ENCODE data around the gene PIBF1.
"Not testable (repeated sequence)": the region's sequence is repeated elsewhere in the genome, so short reads cannot be mapped to it uniquely, and the experiment has no call there.

The PIBF1 gene

DNA sequence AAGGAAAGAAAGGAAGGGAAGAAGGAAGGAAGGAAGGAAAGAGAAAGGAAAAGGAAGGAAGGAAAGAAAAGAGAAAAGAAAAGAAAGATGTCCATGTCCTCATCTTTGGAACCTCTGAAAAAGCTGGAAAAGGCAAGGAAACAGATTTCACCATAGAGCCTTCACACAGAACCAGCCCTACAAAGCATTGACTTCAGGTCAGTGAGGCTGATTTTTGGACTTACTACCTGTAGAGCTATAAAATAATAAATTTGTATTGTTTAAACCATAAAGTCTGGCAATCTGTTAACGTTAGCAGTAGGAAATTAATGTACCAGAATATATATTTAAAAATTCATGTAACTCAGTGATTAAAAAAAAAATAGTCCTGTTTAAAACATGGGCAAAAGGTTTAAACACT, 130.0 kb downstream of the PIBF1 start:
- DNase-seq (ENCODE audit: low read depth), result no peak

DNA sequence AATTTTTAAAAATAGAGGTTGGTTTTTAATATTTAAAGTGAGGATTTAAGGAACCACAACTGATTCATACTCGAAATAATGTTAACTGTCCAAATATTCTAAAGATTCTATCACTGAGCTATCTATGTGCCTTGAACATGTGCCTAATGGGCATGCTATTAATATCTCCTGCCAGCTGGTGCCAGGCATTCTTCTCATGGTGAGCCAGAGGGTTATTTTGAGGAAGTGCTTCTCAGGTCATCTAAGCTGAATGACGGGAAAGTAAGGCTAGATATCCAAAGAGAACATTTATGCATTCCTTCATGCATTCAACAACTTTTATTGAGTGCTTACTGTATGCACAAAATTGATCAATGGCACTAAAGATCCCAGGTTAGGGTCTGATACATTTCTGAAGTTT, 138.2 kb downstream of the PIBF1 start:
- DNase-seq (ENCODE audit: low read depth), result no peak

DNA sequence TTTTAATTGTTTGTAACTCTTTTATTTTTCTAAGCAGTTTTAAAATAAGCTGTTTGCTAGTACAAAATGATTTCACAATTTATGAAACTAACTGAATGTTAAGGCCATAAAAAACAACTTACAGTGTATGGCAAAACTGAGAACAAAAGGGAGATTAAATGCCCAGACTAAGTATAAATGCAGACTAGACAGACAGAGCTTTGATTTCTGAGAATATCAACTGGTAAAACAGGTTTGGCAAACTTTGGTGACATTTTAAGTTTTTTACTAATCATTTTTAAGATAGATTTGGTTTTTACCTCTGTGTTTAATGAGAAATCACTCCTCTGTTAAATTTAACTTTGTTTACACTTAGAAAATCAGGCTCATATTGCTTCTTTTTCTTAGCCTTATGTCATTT, 149.4 kb downstream of the PIBF1 start:
- no peak for DNase-seq (ENCODE audit: low read depth)

DNA sequence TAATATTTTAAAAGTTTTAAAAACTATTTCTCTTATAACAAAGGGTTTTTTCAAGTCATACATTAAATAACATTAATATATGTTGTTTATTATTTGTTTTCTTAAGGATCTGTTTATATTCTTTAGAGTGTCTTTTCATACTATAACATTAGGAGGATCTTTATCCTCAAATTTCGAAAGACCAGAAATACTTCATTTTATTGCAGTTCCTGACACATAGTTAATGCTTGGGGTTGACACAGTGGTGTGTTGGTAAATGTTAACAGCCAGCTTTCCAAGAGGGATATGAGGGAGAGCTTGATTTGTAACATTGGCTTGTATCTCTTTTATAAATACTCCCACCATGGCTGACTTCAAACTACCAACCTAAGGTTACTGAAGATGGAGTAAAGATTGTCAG, 150.3 kb downstream of the PIBF1 start:
- no peak for DNase-seq (ENCODE audit: low read depth)

DNA sequence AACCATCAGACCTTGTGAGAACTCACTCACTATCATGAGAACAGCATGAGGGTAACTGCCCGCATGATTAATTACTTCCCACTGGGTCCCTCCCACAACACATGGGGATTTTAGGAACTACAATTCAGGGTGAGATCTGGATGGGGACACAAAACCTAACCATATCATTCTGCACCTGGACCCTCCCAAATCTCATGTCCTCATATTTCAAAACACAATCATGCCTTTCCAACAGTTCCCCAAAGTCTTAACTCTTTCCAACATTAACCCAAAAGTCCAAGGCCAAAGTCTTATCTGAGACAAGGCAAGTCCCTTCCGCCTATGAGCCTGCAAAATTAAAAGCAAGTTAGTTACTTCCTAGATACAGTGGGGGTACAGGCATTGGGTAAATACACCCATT, 164.3 kb downstream of the PIBF1 start:
- DNase-seq (ENCODE audit: low read depth), result not testable (repeated sequence)

DNA sequence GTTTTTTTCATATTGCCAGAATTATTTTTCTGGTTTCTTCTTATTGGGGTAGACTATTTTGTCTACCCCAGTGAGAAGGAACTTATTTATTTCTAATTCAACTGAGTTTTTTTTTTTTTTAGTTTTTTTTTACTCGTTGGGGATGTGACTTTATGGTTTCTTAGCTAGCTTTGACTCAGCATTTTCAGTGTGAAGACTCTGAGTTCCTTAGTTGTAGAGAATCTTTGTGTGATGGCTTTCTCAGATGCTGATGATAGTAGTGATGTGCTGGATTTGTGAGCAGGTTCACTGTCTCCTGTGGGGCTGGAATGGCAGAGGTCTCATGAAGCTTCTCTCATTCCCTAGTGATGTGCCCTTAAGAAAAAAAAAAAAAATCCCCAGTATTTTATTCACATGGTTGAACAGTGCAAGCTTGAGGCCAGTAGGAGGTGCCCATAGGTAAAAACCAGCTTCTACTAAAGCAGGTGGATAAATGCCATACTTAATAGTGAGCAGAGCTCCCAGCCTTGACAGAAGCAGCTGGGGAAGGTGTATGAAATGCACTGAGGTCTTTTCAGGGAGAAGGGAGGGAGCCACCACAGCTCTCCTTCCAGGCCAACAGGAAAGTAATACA, 170.7 kb downstream of the PIBF1 start:
- no peak for DNase-seq (ENCODE audit: low read depth)

DNA sequence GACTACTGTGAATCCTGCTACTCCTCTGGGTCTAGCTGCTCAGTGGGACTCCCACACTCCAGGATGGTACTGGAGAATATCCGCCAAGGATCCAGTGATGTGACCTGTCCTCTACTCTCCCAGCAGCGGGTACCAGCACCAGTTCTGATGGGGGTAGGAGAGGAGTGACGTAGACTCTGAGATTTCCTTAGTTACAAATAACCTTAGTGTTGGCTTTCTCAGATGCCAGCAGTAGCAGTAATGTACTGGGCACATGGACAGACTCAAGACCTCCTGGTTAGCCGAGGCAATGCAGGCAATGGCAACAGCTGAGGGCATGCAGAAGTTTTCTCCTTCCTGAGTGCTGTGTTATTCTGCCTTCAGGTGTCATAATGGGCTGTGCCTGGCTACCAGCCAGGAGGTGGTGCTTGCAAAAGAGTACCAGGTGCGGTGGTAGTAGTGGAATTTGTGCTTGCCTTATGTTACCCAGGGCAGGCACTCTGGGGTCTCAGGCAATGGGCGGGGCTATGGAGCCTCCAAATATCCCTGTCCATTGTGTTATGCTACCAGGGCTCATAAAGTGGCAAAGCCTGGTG, 171.5 kb downstream of the PIBF1 start:
- DNase-seq (ENCODE audit: low read depth), result no peak

DNA sequence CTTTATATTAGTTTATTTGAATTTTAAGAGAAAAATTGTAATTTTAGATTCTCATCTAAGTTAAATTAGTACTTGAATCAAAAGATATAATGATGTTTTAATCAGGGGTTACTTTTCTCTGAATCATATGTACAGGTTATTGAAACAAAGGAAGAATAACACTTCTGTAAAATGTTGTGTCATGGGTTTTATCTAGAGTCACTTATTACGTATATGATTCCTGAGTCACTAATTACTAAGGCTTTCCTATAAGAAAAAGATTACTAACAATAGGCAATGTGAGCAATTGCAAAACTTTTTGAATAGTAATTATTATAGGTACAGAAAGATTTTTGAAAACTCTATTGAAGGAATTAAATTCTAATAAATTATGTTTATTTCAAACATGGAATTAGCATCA, 177.7 kb downstream of the PIBF1 start:
- no peak for DNase-seq (ENCODE audit: low read depth)

DNA sequence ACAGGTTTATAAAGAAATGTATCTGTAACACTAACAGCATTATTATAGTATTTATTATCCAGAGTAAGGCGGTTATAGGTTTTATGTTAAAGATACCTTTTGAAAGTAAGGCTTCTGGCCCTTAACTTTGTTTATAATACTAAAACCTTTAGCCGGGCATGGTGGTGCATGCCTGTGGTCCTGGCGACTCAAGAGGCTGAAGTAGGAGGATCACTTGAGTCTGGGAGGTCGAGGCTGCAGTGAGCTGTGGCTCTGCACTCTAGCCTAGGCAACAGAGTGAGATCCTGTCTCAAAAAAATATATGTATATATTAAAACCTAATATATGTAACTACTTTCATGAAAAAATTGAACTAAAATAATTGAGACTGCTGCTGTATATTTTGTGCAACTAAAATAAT, 178.2 kb downstream of the PIBF1 start:
- no peak for DNase-seq (ENCODE audit: low read depth)

DNA sequence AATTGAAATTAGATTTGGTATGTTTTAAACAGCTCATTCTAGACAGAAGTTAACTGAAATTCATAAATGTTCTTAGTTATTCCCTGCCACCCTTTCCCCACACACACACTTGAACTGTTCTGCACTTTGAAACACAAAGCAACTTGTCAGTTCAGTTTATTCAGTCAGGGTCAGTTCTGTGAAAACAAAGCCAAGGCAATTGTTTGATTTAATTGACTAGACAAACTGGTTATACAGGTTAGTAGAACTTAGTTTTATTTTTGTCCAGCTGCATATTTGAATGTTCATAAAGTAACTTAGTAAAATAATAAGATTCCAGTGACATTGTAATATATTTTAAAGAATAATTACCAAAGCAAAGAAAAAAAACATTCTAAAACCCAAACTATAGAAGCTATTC, 178.6 kb downstream of the PIBF1 start:
- no peak for DNase-seq (ENCODE audit: low read depth)

DNA sequence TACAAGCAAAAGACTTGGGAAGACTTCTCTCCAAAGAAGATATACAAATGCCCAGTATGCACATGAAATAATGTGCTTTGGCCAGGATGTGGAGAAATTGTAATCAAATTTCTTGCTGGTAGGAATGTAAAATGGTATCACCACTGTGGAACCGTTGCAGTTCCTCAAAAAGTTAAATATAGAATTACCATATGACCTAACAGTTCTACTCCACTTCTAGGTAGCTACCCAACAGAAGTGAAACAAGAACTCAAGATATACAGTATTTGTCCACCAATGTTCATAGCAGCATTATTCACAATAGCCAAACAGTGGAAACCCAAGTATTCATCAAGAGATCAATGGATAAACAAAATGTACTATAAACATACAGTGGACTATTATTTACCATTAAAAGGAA, 181.8 kb downstream of the PIBF1 start:
- no peak for DNase-seq (ENCODE audit: low read depth)

DNA sequence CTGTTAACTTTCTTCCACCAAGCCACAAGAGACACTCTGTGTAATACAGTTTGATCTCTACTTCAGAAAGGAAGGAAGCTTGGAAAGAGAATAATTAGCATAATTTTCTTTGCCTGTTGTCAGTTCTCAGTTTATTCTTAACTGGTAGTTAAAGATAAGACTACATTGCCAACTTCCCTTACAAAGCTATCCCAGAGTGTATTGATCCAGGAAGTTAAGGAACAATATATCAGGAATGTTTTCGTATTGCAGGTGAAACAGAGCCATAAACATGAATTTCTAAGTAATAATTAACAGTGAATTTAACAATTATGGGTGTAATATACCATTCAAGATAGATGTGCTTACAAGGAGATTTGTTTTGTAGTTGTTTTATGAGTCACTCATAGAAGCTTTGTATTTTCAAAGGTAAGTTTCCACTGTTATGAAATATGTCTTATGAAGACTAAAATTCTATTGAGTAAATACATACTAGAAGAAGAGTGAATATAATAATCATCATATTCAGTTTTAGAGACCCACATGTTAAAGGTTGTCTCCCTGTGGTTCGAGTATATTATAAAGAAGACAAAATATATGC, 188.5 kb downstream of the PIBF1 start:
- no peak for DNase-seq (ENCODE audit: low read depth)

DNA sequence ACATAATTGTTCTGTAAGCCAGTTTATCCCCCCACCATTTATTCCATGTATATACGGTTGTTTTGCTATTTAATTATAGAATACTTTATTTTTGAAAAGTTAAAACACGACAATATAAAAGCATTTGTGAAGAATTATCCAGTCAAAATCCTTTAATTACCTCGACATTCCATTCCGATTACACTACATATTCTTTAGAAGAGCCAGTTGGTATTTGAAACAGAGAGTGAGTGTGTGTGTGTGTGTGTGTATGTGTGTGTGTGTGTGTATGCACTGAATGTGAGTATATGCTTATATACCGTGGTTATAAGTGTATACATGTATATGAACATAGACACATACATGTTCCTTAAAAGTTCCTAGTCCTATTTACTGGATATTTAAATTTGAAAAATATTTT, 189.0 kb downstream of the PIBF1 start:
- DNase-seq (ENCODE audit: low read depth), result no peak

DNA sequence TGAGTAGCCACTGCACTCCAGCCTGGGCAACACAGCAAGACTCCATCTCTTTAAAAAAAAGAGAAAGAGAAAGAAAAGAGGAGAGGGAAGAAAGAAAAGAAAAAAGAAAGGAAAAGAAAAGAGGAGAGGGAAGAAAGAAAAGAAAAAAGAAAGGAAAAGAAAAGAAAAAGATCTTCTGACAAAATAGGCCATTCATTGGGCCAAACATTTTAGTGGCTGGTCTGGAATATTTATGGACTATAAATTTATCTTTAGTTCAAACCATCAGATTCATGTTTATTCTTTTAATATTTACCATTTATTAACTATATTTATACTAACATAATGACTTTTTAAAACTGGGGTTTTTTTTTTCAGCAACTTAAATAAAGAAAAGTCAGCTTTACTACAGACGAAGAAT, 191.3 kb downstream of the PIBF1 start:
- DNase-seq (ENCODE audit: low read depth), result no peak

DNA sequence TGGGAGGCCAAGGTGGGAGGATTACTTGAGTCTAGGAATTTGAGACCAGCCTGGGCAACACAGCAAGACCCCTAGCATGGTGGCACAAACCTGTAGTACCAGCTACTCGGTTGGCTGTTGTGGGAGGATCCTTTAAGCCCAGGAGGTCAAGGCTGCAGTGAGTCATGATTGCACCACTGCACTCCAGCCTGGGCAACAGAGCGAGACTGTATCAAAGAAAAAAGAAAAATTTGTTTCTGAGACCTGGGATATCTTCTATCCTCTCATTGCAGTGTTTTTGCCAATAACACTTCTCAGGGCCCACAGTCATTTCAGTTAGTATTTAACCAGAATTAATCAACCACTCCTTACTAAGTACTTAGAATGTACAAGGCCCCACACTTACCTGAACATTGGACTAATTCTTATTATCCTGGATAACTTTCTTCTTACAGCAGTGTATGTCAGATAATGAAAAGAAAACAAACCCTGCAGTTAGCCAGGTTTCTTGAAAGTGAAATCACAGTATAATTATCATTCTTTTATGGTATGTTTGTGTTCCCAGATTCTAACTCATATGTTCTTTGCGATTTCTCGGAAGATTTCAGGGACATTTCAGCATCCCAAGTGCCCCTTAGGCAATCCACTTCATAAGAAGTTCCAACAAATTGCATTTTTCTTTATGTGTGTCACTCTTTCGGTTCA, 201.3 kb downstream of the PIBF1 start:
- no peak for DNase-seq (ENCODE audit: low read depth)

DNA sequence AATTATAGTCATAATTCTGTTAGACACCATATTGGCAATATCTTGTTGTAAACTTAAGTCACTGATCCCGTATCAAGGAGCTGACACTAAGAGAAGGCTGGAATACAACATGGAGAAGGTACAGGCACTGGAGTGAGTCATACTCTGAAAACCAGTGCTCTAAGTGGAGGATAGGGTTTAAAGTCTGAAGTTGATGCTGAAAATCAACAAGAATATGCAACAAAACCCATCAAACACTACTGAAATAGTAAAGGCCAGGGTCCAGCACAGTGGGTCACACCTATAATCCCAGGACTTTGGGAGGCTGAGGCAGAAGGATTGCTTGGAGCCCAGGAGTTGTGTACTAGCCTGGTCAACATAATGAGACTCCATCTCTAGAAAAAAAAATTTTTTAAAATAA, 203.7 kb downstream of the PIBF1 start:
- DNase-seq (ENCODE audit: low read depth), result no peak

DNA sequence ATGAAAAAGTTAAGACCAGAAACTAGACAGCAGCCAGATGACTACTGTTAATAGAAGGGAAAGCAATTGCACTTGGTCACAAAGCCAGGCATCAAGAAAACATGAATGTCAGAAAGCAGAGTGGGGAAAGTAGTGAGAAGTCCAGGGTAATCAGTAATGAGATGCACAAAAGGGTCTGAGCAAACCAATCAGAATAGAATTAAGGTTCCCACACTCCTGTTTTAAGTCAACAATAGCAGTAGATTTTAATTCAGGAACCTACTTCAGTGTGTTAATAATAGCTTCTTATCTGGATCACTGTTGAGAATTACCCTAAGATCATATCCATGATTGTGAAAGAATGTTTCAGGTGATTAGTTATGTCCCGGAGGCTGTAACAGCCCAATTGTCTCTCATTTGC, 204.3 kb downstream of the PIBF1 start:
- no peak for DNase-seq (ENCODE audit: low read depth)

DNA sequence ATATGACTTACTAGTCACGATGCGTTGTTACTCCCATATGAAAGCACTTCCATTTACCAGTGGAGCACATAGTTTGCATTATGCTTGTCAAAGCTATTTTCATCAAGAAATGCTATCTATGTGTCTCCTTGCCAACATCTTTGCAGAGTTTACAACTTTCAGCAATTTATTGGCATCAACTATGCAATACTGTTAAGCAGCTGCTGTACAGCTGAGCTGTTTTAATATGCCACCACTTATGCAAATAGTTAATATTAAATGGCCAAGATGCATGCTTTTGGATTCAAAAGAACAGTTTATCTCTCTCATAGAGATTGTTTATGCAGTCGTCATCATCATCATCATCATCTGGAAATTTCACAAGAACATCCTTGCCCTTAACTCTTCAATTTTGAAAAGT, 209.0 kb downstream of the PIBF1 start:
- no peak for DNase-seq (ENCODE audit: low read depth)

DNA sequence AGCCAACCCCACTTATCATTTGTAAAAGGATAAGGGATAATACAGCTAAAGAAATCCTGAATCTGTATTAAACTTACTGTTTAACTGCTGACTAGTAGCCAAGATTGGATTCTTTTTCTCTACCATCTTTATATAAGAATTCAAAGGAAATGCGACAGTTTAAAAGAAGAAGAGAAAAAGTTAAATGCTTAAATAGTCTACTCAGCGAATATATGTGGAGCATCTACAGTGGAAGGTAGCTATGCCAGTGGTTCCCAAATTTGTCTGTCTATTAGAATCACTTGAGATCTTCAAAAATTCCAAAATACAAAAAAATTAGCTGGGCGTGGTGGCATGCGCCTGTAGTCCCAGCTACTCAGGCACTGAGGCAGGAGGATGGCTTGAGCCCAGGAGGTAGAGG, 216.1 kb downstream of the PIBF1 start:
- DNase-seq (ENCODE audit: low read depth), result no peak

DNA sequence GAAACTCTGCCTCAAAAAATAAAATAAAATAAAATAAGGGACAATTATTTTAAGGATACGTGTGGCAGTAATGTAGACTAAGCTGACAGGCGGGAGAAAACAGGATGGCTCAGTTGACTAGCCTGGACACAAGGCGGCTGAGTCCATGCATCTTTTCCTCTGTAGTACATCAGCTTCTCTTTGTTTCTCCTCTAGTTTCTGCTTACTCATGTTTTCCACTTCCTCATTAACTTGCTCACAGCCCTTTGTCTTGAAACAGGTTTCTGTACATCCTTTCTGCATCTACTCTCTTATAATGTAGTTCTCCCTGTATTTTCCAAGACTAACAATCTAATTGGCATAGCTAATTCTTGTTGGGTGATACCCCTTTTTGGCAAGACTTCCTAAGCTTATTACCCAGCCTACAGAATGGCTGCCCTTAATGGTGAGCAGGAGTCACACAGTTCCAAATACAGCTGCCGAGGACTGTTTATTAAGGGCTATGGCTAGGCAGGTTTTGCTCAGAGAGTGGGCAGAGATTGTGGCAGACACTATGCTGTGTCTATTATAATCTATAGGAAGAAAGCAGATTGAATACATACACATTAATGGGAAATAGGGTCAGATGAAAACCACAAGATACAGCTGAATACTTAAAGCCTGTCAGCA, 218.2 kb downstream of the PIBF1 start:
- no peak for DNase-seq (ENCODE audit: low read depth)

DNA sequence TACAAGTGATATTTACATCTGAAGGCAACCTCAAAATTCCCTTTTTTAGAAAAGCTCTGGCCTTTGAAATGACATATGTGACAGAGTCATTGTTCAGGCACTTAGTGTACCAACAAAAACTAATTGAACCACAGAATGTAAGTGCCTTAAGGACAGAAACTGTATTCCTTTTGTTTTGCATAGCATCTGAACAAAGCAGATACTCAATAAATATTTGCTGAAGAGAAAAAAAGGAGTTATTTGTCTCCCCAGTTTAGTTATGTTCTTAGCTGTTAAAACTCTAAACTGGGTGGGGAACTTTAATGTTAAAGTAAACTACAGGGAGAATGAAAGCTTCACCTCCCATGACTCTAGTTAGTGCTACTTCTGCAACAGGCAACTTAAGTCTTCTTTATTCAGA, 220.0 kb downstream of the PIBF1 start:
- DNase-seq (ENCODE audit: low read depth), result no peak

DNA sequence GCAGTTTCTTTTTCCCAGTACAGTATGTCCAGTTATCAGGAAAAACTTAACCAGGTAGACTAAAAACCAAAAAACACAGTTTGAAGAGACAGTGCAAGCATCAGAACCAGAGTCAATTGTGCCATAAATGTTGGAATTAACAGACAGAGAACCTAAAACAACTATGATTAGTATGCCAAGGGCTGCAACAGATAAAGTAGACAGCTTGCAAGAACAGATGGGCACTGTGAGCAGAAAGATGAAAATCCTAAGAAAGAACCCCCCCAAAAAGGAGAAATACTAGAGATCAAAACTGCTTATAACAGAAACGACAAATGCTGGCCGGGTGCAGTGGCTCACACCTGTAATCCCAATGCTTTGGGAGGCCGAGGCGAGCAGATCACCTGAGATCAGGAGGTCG, 229.8 kb downstream of the PIBF1 start:
- no peak for DNase-seq (ENCODE audit: low read depth)

DNA sequence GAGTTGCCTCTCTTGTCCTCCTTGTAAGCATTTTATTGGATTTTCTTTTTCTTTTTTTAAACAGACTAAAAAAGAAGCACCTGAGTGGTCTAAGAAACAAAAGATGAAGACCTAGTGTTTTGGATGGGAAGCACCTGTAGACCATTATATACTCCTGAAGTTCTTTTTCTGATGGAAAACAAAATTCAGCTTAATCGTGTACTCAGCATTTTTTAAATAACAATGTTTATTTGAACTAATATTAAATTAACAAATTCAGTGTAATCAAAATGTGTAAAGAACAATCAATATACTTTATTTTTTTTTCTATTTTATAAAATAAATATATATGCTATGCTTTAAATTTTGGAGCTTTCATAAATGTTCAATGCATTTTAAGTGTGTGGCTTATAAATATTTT, 233.9 kb downstream of the PIBF1 start:
- no peak for DNase-seq (ENCODE audit: low read depth)
